Upper lobe of right lung (tissue), 1 donor: Measurements from ENCODE around the gene GNL3. TPM values are rescaled to one million over a fixed set of nuclear protein-coding genes. Genes with fewer than 3 reads are reported as not detected.

Source experiments
- ATAC-seq: fragments of 200-7000 bp; cut with Tn5 transposase; one replicate; pipeline ENCODE4 v1.9.1; 2020; ENCODE audit warnings: mild to moderate bottlenecking, moderate library complexity
- DNase-seq: peaks from one replicate; pipeline ENCODE4 v3.0.0-alpha.2; 2020
- H3K27ac ChIP-seq: fragments of 200-600 bp; one replicate; pipeline ENCODE4 v1.8.0; 2022
- H3K27me3 ChIP-seq: fragments of 200-600 bp; one replicate; pipeline ENCODE4 v1.8.0; 2022; ENCODE audit warnings: mild to moderate bottlenecking
- H3K36me3 ChIP-seq: fragments of 200-600 bp; one replicate; pipeline ENCODE4 v1.8.0; 2022
- H3K4me1 ChIP-seq: fragments of 200-600 bp; one replicate; pipeline ENCODE4 v1.8.0; 2022
- H3K4me3 ChIP-seq: fragments of 200-600 bp; one replicate; pipeline ENCODE4 v1.8.0; 2022; ENCODE audit warnings: mild to moderate bottlenecking
- H3K9me3 ChIP-seq: fragments of 200-600 bp; one replicate; pipeline ENCODE4 v1.8.0; 2022
- intact Hi-C: fragments of 100-400 bp; cut with DNase I; formaldehyde crosslinking; loops from one replicate; pipeline ENCODE4 v1.11.0; 2022
- total RNA-seq: library from RNA; stranded (reverse); fragmentation: NEBNext Ultra II Directional; extraction: Animal tissue kit (Norgen Biotek cat#: 25700); gene quantifications from one replicate; pipeline ENCODE4 v1.2.1, GENCODE V29; 2021
- TF ChIP-seq, protein P1 (sequence below): fragments of 200-600 bp; IDR thresholded peaks from one replicate; pipeline ENCODE4 v1.8.0; 2022; ENCODE audit warnings: antibody characterized with exemption
- donor health status: DM: no; HTN: yes; CAD: no; lungs with severe emphysema.

Gene GNL3
- total RNA-seq, 1 donor from 2014 or later, result 50.6 TPM

- peak overlapping the region; percentile 95 for H3K4me3 ChIP-seq
- H3K27me3 ChIP-seq, result no peaks in the 10 kb centered on the region
- intact Hi-C loops, result no loop called here
- H3K4me1 ChIP-seq, result peaks cover 30% of the 10 kb centered on the region
- H3K9me3 ChIP-seq, result no peaks in the 10 kb centered on the region
- ATAC-seq (no peak), DNase-seq (no peak)
- no peak overlapping the region for H3K27ac ChIP-seq
- peaks cover 19% of the 10 kb centered on the region for H3K36me3 ChIP-seq
- TF ChIP-seq, protein P1, sequence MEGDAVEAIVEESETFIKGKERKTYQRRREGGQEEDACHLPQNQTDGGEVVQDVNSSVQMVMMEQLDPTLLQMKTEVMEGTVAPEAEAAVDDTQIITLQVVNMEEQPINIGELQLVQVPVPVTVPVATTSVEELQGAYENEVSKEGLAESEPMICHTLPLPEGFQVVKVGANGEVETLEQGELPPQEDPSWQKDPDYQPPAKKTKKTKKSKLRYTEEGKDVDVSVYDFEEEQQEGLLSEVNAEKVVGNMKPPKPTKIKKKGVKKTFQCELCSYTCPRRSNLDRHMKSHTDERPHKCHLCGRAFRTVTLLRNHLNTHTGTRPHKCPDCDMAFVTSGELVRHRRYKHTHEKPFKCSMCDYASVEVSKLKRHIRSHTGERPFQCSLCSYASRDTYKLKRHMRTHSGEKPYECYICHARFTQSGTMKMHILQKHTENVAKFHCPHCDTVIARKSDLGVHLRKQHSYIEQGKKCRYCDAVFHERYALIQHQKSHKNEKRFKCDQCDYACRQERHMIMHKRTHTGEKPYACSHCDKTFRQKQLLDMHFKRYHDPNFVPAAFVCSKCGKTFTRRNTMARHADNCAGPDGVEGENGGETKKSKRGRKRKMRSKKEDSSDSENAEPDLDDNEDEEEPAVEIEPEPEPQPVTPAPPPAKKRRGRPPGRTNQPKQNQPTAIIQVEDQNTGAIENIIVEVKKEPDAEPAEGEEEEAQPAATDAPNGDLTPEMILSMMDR, result no peak
These were observed 21.8 kb downstream of the GNL3 start for GRCh38 chr3:52707585-52707984.

DNA sequence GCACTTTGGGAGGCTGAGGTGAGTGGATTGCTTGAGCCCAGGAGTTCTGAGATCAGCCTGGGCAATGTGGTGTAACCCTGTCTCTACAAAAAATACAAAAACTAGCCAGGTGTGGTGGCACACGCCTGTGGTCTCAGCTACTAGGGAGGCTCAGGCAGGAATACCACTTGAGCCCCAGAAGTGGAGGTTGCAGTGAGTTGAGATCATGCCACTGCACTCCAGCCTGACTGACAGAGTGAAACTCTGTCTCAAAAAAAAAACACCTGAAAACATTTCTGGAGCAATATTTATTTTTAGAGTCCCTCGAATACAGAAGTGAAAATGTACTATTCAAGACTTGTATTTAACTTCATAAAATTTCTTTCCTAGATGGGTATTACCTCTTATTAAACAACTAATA lies 24.7 kb downstream of the GNL3 start:
- Histone ChIP-seq H3K4me1 (peaks cover 12% of the 10 kb centered on the region), H3K4me3 (no peak overlapping the region), H3K36me3 (peaks cover 19% of the 10 kb centered on the region), H3K9me3 (no peaks in the 10 kb centered on the region), H3K27ac (no peak overlapping the region), H3K27me3 (no peaks in the 10 kb centered on the region)
- ATAC-seq, result no peak
- DNase-seq, result no peak
- intact Hi-C loops, result no loop called here
- TF ChIP-seq, protein P1, result no peak

GRCh38 chr3:52712291-52713212 lies 26.7 kb downstream of the GNL3 start:
- Histone ChIP-seq H3K4me1 (peaks cover 5% of the 10 kb centered on the region), H3K4me3 (no peak overlapping the region), H3K9me3 (no peaks in the 10 kb centered on the region), H3K27me3 (no peaks in the 10 kb centered on the region), H3K27ac (no peak overlapping the region), H3K36me3 (peaks cover 19% of the 10 kb centered on the region)
- intact Hi-C loops, result no loop called here
- ATAC-seq (peak; percentile 31), DNase-seq (no peak)
- TF ChIP-seq, protein P1, result no peak

DNA sequence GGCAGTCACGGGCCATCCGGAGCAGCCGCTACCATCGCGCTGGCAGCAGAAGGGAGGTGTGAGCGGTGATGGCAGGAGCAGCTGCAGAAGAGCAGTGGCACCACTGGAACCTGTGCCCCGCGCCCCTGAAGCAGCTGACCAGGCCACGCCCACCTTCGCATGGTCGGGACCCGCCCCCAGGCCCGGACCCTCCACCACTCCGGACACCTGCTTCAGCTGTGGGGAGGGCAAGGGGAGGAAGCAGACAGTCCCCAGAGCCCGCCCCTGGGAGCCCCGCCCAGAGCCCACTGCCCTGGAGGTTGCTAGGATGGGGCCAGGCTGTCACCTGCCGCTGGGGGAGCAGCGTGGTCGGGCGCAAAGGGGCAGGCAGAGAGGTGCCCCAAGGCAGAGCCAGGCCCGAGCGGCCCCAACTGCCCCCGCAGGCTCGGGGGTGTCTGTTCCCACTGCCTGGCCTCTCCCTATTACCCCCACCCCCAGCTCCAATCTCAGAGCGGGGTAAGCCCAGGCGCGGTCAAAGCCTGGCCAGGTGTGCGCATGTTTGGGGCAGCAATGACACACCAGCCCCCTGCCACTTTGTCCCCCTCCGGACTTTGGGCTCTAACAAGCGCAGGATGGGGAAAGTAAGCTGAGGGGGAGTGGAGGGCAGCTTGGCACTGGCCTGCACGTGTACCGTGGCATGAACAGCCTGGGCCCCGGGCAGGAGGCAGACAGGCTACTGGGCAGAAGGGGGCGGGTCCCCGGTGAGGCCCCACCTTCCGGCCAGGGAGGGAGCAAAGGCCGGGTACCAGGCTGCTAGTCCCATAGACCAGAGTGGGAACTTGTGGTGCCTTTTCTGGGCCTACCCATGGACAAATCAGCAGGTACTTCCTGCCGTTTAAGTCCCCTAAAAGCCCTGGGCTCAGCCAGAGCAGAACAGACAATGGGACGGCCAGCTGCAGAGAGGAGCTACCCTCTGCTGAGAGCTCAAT lies 28.8 kb downstream of the GNL3 start:
- TF ChIP-seq, protein P1, result no peak
- peak; percentile 51 for ATAC-seq
- no peak for DNase-seq
- intact Hi-C loops, result no loop called here
- H3K36me3 ChIP-seq, result no peaks in the 10 kb centered on the region
- H3K4me3 ChIP-seq, result no peak overlapping the region
- no peaks in the 10 kb centered on the region for H3K9me3 ChIP-seq
- H3K4me1 ChIP-seq, result no peaks in the 10 kb centered on the region
- no peaks in the 10 kb centered on the region for H3K27me3 ChIP-seq
- no peak overlapping the region for H3K27ac ChIP-seq

GRCh38 chr3:52715714-52716305 lies 30.0 kb downstream of the GNL3 start:
- no peak for DNase-seq
- intact Hi-C loops, result no loop called here
- ATAC-seq, result peak; percentile 39
- peaks cover 3% of the 10 kb centered on the region for H3K4me1 ChIP-seq
- H3K9me3 ChIP-seq, result no peaks in the 10 kb centered on the region
- no peak overlapping the region for H3K4me3 ChIP-seq
- no peak overlapping the region for H3K27ac ChIP-seq
- H3K36me3 ChIP-seq, result no peaks in the 10 kb centered on the region
- H3K27me3 ChIP-seq, result no peaks in the 10 kb centered on the region
- TF ChIP-seq, protein P1, result no peak
